HFFc6 (cell line): ENCODE results near the gene ZBTB12. TPM values are rescaled to one million over a fixed set of nuclear protein-coding genes. Genes with fewer than 3 reads are reported as not detected.

Source experiments
- DNase-seq: peaks from one replicate; pipeline ENCODE4 v3.0.0-alpha.2; 2018
- H3K27ac Mint-ChIP-seq: 2 replicates; pipeline ENCODE4 v1.8.0; 2020; ENCODE audit warnings: mild to moderate bottlenecking, mixed read lengths
- H3K27me3 Mint-ChIP-seq: 2 replicates; pipeline ENCODE4 v1.8.0; 2021; ENCODE audit warnings: mild to moderate bottlenecking, moderate library complexity, mixed read lengths; ENCODE audit not compliant: insufficient read depth
- H3K36me3 Mint-ChIP-seq: 2 replicates; pipeline ENCODE4 v1.8.0; 2021; ENCODE audit warnings: low read depth, mixed read lengths
- H3K4me1 Mint-ChIP-seq: 2 replicates; pipeline ENCODE4 v1.8.0; 2020; ENCODE audit warnings: low read depth, mixed read lengths
- H3K4me3 Mint-ChIP-seq: 2 replicates; pipeline ENCODE4 v1.8.0; 2020; ENCODE audit warnings: mild to moderate bottlenecking, moderate library complexity, mixed read lengths
- H3K9me3 Mint-ChIP-seq: 2 replicates; pipeline ENCODE4 v1.8.0; 2020; ENCODE audit warnings: mild to moderate bottlenecking, mixed read lengths
- CTCF ChIP-seq: fragments of 200-600 bp; sonication (generic); IDR thresholded peaks from 2 replicates; pipeline ENCODE4 v1.5.0; 2021; ENCODE audit warnings: antibody characterized with exemption, mild to moderate bottlenecking
- total RNA-seq, 6 experiments: library from RNA; stranded (reverse); fragmentation: NEBNext Ultra II Directional; extraction: Animal tissue kit (Norgen Biotek cat#: 25700); gene quantifications; 2 replicates in 1 of 6; 3 replicates in 5 of 6; pipeline ENCODE4 v1.2.3, GENCODE V29; 2021

Gene ZBTB12
- total RNA-seq, 6 experiments from 2014 or later = 7.3 to 9.0 (median 8.3) TPM

GRCh38 chr6:31903957-31904356 lies 2.1 kb upstream of the ZBTB12 start:
- TF ChIP-seq CTCF = no peak
- no peaks in the 10 kb centered on the region for H3K9me3 Mint-ChIP-seq

GRCh38 chr6:31901415-31901952 lies 402 bp downstream of the ZBTB12 start:
- no peaks in the 10 kb centered on the region for H3K9me3 Mint-ChIP-seq
- no peak for TF ChIP-seq CTCF

More at GRCh38 chr6:31903957-31904356, 2.1 kb upstream of the ZBTB12 start:
- Mint-ChIP-seq H3K27ac (no peak overlapping the region), H3K4me1 (peaks cover 34% of the 10 kb centered on the region), H3K4me3 (no peak overlapping the region), H3K27me3 (peaks cover 9% of the 10 kb centered on the region), H3K36me3 (no peaks in the 10 kb centered on the region)
- DNase-seq = no peak

GRCh38 chr6:31900917-31901414 lies 920 bp downstream of the ZBTB12 start:
- Mint-ChIP-seq H3K36me3 (no peaks in the 10 kb centered on the region), H3K27ac (0 out of 2 replicates have a peak overlapping the region, but pooled peaks have one; percentile 60), H3K4me3 (peak overlapping the region; percentile 87), H3K9me3 (no peaks in the 10 kb centered on the region), H3K4me1 (peaks cover 37% of the 10 kb centered on the region), H3K27me3 (peaks cover 8% of the 10 kb centered on the region)
- no peak for TF ChIP-seq CTCF
- DNase-seq = no peak

More at GRCh38 chr6:31901415-31901952, 402 bp downstream of the ZBTB12 start:
- H3K27me3 Mint-ChIP-seq = peaks cover 9% of the 10 kb centered on the region
- peak overlapping the region; percentile 60; the same call in 1 of the 2 replicates for H3K27ac Mint-ChIP-seq
- H3K4me1 Mint-ChIP-seq = peaks cover 37% of the 10 kb centered on the region
- H3K4me3 Mint-ChIP-seq = peak overlapping the region; percentile 87
- H3K36me3 Mint-ChIP-seq = no peaks in the 10 kb centered on the region
- DNase-seq = peak; percentile 19

GRCh38 chr6:31899882-31900722 lies 1.8 kb downstream of the ZBTB12 start:
- Mint-ChIP-seq H3K36me3 (no peaks in the 10 kb centered on the region), H3K4me3 (peak overlapping the region; percentile 45; the same call in 1 of the 2 replicates), H3K27me3 (peaks cover 8% of the 10 kb centered on the region), H3K4me1 (peaks cover 40% of the 10 kb centered on the region), H3K27ac (no peak overlapping the region), H3K9me3 (no peaks in the 10 kb centered on the region)
- no peak for TF ChIP-seq CTCF
- no peak for DNase-seq

GRCh38 chr6:31899215-31899614 lies 2.7 kb downstream of the ZBTB12 start:
- H3K27ac Mint-ChIP-seq = no peak overlapping the region
- no peaks in the 10 kb centered on the region for H3K36me3 Mint-ChIP-seq
- peaks cover 40% of the 10 kb centered on the region for H3K4me1 Mint-ChIP-seq
- H3K27me3 Mint-ChIP-seq = peaks cover 5% of the 10 kb centered on the region
- TF ChIP-seq CTCF = no peak
- no peak for DNase-seq
- peak overlapping the region; percentile 92; the same call in 1 of the 2 replicates for H3K4me3 Mint-ChIP-seq
- H3K9me3 Mint-ChIP-seq = no peaks in the 10 kb centered on the region
